HG03457 (cell line): ENCODE measurements around the gene WDR33.

Experiments used
- ATAC-seq: cut with Tn5 transposase; IDR thresholded peaks from one replicate; pipeline ENCODE4 v1.9.1; 2021; ENCODE audit warnings: moderate number of reproducible peaks; ENCODE audit not compliant: unreplicated experiment

WDR33 gene

DNA sequence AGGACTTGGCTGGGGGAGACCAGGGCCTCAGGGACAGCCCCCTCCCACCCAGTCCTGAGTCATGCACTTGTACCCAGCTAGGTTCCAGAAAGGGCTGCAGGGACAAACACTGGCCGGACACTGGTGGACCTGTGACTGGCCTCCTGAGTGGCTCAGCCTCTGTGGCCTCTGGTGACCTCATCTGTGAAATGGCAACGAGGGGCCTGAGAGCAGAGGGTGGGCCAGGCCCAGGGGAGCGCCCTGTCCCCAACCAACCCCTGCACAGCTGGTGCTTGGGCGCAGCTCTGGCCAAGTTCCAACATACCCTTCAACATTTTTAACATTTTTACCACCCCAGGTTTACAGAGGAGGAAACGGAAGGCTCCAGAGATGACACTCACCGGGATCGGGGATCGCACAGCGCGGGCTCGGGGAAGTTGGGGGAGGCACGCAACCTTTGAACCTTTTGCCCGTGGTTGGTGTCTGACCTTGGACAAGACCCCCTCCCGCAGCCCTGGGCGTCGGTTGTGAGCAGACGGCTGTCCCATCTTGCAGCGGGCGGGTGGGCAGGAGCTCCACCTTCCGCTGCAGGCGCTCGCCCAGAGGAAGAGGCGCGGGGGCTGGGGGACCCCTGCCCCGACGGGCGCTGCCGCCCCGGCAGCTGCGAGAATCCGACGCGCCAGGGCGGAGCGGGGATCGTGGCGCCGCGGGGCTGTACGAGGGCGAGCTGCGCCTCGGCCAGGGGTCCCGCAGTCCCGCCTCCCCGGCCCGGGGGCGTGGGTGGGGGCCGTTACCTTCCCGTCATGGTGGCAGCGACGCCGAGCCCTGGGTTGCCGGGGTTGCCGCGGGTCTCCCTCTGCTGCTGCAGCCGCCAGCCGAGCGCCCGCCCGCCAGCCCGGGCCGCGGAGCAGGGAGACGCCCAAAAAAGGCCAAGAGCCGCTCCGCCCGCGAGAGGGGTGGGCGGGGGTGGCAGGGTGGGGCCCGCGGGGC lies 136.4 kb downstream of the WDR33 start:
- ATAC-seq: no peak

DNA sequence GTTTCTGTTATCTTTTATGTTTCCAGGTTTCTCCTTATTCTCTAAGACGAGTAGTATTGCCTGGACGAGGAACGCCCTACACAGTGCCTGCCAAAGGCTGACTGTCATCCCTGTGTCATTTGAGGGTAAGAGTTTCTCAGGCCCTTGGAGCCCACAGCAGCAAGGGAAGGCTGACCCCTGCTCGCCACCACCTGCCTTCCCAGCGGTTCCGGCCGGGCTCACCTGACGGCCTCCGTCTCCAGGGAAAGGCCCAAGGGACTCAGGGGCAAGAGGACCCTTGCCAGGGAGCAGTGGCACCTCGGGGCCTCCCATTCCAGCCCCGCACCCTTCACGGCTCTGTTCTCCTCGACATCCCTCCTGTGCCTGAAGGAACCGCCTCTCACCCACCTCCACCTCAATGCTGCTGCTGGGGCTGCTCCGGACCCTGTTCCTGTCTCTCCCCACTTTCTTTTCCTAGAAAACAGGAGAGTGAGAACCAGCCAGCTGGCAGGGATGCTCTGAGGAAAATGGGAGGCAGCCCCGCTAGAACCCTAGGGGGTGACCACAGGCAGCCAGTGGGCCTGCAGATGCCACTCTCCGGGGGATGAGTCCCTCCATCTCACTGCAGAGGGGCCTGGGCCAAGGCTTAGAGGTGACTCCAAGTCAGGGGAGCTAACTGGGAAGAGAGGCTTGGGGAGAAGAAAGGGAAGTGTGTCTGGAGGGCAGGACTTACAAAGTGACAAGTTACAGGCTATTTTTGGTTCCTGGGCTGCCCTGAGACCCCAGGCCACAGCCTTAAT lies 137.5 kb downstream of the WDR33 start:
- ATAC-seq: no peak

DNA sequence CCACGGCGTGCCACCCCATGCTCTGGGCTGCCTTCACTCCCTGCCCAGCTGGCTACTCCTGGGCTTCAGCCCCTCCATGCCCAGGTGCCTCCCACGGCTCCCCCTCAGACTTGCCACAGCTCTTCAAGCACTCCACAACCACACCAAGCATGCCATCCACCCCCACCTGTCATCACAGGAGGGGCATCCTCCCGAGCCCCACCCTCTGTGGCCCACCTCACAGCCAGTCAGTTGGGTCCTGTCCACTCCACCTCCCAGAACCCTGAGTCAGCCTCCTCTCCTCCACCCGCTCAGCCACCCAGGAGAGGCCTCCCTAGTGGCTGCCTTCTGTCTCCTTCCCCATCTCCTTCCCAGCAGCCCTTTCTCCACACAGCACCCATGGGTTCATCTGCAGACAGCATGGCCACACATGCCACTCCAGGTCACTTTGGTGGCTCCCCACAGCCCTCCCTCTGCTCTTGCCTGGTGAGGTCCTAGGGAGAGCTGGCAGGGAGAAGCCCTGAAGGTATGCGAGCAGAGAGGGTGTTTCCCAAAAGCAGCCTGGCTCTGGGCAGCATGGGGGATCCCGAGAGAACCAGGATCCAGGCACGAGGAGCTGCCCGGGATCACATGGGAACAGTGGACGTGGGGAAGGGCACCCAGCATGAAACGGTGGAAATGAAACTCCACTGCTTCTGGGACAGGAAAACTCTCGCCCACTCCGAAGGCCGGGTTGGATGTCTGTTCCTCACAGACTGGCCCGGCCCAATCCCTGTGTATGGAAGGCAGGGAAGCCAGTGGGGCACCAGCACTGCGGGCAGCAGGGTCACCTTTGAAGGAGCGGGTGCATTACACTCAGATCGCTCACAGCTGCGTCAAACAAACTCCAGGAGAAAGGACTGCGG lies 138.4 kb downstream of the WDR33 start:
- no peak for ATAC-seq

DNA sequence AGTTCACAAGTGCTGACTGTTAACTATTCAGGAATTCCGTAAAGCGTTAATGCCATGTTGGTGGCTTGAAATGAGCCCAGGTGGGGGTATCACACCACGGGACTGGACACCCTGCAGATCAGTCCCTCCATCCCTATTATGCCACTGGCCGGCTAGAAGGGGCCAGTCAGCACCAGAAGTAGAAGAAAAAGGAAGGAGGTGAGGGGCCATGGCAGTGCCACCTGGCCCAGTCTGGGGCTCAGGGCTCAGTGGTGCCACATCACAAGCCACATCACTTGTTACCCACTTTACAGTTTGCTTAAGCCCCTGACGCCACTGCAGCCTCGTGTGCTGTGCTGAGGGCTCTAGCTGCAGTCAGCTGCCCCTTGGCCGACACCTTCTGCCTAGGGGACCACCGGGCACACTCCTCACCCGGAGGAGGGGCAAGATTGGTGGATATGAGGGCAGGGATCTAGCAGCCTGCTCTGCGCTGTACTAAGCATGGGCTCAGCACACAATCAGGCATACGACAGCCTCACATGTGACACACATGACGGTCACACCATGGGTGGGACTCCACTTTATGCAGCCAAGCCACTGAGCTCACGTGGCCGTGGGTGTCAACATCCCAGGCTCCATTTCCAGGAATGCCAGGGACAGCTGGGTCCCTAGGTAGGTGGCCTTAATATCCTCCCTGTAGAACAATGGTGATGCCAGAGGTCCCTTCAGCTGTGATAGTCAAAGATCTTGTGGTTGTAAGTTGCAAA lies 139.2 kb downstream of the WDR33 start:
- ATAC-seq: no peak

DNA sequence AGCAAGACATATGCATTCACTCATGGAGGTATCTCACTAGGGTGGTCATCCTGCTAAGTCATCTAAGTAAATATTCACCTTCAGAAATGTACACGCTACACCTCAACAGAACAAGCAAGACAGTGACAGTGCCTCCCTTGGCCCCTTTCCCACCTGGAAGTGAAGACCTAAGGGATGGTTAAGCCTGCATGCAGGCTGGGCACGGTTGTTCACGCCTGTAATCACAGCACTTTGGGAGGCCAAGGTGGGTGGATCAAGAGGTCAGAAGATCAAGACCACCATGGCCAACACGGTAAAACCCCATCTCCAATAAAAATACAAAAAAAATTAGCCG lies 140.0 kb downstream of the WDR33 start:
- ATAC-seq: no peak

DNA sequence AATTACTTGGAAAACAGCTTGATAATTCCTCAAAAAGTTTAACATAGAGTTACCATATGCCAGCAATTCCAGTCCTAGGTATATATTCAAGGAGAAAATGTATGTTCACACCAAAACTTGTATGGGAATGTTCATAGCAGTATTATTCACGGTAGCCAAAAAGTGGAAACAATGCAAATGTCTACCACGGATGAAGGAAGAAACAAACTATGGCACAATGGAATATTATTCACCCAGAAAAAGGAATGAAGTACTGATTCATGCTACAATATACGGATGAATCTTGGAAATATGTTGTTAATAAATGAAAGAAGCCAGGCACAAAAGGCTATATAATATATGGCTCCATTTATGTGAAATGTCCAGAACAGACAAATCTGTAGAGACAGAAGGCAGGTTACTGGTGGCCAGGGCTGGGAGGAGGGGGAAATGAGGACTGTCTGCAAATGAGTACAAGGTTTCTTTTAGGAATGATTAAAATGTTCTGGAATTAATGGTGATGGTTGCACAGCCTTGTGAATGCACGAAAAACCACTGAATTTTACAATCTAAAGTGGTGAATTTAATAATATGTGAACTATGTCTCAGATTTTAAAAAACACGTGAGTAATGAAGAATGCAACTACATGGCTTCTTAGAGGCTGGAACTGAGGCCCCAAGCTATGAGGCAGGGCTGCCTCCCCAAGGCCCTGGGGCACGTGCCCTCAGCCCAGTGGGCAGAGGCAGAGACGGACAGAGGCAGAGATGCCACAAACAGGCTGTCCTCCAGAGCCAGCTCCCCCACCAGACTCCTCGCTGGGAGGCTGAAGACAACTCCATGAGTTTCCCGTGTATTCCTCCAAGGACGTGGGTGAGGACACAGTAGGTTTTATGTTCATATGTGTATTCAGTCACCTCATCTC lies 140.7 kb downstream of the WDR33 start:
- ATAC-seq: no peak

DNA sequence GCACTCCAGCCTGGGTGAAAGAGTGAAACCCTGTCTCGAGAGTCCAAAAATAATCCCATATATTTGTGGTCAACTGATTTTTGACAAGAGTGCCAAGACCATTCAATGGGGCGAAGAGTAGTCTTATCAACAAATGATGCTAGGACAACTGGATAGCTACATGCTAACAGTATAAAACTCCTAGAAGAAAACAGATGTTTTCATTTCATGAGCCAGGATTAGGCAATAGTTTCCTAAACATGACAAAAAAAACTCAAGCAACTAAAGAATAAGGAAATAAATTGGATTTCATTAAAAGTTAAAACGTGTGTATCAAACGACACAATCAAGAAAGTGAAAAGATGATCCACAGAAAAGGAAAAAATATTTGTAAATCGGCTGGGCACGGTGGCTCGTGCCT lies 141.9 kb downstream of the WDR33 start:
- no peak for ATAC-seq

DNA sequence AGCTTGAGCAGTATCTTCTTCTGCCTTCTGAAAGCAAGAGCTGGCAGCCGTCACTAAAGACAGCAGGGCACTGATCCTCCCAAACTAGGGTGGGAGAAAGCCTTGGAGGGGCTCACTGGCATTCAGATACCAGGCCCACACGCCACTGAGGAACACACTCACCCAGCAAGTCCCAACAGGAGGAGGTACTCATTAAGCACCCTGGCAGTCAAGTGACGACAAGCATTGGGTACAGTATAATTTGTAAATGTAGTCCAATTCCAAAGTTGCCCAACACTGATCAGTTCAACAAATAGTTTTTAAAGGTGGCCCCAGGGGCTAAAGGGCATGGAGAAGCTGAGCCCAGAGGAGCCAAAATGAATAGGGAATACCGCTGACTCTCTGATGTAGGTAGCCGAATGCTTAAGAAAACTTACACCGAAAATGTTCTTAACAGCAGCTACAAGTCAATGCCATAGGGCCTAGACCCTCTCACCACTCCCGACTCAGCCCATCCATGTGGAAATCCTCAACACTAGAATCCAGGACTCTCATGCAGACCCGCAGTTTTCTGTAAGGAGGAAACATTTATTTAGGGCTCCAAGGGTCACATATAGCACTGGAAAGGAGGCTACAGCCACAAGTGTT lies 145.6 kb downstream of the WDR33 start:
- ATAC-seq: no peak

DNA sequence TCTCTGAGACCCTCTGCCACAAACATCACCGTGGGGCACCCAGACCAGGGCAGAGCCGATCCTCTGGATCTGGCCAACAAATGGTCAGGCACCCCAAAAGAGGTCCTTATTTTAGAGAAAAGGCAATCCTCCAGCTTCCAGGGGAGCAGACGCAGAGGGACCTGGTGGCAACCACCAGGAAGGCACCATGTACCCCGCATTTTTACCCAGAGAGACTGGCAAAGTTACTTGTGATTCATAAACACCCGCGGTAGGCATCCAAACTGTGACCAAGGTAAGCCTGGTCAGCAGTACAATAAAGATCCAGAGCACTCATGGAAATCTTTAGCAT lies 146.1 kb downstream of the WDR33 start:
- no peak for ATAC-seq

DNA sequence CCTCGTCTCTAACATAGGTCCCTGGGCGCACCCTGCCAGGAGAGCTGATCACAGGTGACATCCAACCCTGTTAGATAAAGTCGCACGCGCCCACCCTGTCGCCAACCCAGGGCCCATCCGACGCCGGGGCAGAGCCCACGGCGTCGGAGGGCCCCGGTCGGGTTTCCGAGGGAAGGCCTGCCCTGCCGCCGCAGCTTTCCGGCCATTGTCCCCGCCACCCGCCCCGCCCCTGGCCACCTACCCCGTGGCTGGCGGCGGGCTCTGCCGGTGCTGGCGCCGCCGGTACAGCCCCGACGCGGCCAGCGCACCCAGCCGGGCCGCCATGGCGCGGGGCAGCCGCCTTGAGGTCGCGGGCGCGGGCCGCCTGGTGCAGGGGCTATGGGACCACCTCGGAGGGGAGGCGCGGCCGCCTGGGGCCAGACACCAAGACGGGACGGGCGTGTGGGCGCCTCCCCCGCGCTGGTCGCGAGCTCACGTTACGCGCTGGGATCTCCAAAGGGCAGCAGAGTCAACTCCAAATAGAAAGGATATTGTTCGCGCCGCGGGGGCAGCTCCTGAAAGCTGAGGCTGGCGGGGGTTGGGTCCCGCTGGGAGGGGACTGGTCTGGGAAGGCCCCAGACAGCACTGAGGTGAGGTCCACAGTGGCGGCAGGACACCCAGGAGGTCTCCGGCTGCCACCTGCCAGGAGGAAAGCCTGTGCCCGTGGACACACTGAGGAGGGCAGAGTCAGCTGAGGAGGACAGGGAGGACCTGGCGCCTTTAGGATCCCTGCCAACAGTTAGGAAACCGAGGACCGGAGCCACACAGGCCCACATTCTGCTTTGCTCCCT lies 146.7 kb downstream of the WDR33 start:
- ATAC-seq: no peak

DNA sequence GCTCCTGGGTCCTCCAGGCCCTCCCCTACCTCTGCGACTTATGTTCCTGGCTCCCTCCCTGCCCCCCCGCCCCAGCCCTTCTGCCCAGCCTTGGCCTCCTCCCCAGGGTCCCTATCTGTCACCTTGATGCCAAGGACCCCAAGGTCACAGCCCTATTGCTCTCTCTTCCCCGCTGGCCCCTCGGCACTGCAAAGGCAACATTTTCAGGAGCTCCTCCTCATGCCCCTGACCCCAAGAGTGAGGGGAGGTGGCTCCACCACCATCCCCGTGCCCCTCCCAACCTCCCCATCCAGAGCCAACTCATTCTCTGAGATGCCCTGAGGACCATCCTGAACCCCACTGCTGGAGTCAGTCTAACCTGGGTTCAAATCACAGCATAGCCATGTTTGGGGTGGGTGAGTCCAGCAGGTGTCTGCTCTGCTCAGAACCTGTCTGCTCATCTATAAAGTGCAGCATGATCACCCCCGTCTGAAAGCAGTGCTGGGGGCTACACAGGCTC lies 147.4 kb downstream of the WDR33 start:
- no peak for ATAC-seq

DNA sequence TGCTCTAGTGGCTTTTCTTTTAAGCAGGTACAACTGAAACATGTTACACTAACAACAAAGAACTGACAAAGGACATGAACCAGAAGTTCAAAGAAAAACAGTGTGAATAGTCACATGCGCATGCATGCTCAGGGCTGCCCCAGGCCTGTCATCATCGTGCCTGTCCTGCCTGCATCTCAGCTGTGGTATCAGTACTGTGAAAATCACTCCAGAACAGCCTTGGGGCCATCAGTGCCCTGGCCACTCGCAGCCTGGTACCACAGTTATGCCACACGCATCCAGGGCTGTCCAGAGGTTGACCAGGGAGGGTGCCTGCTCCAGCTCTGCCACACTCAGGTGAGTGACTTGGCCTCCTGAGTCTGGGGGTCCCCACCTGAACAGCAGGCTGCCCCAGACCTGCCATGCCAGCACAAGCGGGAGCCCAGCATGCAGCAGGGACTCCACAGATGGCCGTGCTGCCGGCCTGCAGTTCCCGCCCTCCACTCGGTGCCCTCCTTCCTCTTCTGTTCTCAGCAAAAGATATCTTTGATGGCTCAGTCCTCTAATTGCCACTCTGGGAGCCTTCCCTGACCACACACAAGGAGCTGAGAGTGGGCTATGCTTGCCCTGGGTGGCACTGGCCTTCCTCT lies 147.9 kb downstream of the WDR33 start:
- no peak for ATAC-seq

DNA sequence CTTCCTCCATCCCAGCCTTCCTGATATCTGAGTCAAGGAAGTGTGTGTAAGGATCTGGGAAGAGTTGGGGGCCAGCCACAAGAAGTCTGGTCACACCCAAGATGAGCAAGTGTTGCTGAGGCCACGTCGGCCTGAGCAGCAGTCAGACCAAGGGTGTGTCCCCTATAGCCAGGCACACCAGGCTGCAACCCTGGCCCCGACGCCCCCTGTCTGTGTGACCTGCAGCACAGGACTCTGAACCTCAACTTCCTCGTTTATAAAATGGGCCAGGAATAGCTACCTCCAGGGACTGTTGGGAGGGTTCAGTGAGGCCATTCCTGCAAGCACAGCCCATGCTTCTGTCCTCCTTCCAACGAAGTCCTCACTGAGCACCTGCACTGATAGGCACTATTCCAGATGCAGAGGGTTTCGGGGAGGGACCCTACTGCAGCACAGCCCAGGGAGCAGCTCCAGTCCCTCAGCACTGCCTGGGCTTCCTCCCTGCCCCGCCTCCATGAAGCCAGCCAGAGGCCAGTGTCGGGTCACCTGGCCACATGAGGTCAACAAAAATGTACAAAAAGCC lies 148.9 kb downstream of the WDR33 start:
- no peak for ATAC-seq

DNA sequence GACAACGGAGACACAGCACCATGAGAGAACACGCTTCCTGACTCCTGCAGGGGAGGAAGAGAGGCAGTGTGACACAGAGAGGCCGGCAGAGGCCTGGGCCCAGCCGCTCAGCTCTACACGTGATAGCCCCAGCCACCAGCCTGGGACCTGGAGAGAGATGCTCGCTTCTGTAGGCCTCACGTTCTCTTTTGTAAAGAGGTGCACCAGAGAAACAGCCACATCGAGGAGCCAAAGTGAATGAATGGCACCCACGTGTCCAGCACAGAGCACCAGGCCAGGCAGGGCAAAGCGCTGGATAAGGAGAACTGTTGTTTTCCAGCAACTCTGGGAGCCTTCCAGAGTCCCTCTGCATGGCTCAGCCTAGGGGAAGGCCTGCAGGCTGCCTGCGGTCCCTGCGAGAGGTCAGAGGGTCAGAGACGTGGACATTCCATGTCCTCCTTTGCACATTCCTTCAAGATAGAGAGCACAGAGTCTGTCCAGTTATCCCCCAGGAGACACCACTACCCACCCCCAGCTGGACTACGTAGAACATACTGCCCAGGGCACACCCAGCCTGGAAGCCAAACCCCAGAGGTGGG lies 149.8 kb downstream of the WDR33 start:
- no peak for ATAC-seq

DNA sequence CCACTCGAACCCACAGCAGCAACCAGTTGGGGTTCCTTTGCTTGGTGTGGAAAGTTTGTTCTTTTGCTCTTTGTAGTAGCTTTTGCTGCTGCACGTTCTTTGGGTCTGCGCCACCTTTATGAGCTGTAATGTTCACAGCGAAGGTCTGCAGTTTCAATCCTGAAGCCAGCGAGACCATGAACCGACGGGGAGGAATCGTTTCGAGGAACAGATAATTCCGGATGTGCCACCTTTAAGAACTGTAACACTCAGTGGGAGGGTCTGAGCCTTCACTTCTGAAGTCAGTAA lies 150.7 kb downstream of the WDR33 start:
- no peak for ATAC-seq

DNA sequence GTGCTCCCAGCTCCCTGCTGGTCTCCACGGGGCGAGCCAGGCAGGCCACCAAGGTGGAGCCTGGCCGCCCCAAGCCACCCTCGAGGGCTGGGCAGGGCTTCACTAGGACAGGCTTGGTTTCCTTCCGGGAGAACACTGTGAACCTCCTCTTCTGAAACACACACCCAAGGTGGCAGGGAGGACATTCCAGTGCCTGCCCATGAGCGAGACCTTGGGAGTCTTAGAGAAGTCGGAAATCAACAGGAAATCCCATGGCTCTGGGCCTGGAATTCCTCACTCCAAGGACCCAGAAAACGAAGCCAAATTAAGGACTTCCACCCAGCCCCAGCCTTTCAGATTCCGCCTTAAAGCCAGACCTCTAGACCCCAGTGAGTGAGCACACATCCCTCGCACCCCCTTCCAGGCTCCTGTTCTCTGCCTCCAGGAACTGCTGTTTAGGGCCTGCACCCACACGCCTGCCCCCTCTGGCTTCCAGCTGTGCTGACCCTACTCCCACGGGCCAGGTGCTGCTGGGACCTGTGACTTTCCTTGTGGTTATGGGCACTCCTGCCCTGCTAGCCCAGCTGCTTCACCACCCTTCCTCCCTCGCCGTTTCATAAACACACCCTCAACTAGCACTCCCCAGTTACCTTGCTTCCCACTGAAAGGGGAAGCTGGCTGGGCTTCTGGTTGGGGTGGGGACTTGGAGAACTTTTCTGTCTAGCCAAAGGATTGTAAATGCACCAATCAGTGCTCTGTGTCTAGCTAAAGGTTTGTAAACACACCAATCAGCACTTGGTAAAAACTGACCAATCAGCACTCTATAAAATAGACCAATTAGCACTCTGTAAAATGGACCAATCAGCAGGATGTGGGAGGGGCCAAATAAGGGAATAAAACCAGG lies 151.3 kb downstream of the WDR33 start:
- no peak for ATAC-seq
